ENCODE data around the gene COG8.
"Not testable (repeated sequence)": the region's sequence is repeated elsewhere in the genome, so short reads cannot be mapped to it uniquely, and the experiment has no call there.

The COG8 gene

DNA sequence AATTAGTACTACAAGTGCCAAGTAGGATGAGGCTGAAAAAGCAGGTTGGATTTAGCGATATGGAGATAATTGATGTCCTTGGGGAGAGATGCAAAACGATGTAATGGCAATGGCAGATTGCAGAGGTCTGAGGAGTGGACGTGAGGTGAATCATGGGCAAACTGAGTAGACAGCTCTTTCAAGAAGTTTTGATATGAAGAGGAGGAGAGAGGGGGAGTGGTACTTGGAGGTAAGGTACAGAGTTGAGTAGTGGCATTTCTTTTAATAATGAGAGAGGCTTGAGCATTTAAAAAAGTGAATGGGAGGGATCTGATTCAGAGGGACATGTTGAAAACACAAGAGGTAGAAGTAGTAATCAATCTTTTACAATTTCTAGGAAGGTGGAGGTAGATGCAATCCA, 46.0 kb downstream of the COG8 start:
- no peak for DNase-seq (ENCODE audit: insufficient read length, low spot score)
- FAIRE-seq, result no peak
- TF ChIP-seq, protein P1, sequence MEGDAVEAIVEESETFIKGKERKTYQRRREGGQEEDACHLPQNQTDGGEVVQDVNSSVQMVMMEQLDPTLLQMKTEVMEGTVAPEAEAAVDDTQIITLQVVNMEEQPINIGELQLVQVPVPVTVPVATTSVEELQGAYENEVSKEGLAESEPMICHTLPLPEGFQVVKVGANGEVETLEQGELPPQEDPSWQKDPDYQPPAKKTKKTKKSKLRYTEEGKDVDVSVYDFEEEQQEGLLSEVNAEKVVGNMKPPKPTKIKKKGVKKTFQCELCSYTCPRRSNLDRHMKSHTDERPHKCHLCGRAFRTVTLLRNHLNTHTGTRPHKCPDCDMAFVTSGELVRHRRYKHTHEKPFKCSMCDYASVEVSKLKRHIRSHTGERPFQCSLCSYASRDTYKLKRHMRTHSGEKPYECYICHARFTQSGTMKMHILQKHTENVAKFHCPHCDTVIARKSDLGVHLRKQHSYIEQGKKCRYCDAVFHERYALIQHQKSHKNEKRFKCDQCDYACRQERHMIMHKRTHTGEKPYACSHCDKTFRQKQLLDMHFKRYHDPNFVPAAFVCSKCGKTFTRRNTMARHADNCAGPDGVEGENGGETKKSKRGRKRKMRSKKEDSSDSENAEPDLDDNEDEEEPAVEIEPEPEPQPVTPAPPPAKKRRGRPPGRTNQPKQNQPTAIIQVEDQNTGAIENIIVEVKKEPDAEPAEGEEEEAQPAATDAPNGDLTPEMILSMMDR (IDR thresholded peaks at IDR 0.05; ENCODE audit: insufficient read depth, missing control alignments), result no peak

DNA sequence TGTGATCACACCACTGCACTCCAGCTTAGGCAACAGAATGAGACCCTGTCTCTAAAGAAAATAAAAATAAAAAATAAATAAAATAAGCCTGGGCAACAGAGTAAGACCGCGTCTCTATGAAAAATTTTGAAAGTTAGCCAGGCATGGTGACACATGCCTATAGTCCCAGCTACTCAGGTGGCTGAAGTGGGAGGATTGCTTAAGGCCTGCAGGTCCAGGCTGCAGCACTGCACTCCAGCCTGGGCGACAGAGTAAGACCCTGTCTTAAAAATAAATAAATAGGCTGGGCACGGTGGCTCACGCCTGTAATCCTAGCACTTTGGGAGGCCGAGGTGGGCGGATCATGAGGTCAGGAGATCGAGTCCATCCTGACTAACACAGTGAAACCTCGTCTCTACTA, 47.7 kb downstream of the COG8 start:
- DNase-seq (ENCODE audit: insufficient read length, low spot score); FAIRE-seq: not testable (repeated sequence)

DNA sequence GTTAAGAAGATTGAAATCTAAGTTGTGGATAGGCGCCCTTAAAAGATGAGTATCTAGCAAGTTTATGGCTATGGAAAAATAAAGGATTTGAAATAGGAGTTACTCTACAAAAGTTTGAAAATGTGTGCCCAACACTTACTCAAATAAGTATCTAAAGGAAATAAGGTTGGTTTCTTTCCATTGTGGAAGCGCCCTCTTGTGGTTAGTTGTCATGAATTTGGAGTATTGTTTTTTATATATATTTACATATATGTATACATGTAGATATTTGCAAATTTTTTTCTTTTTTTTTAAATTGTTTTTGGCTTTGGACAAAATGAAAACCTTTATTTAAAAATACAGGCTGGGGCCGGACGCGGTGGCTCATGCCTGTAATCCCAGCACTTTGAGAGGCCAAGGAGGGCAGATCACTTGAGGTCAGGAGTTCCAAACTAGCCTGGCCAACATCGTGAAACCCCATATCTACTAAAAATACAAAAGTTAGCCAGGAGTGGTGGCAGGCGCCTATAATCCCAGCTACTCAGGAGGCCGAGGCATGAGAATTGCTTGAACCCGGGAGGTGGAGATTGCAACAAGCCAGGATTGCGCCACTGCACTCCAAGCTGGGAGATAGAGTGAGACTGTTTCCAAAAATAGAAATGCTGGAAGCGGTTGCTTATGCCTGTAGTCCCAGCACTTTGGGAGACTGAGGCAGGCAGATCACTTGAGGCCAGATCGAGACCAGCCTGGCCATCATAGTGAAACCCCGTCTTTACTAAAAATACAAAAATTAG, 52.2 kb downstream of the COG8 start:
- DNase-seq (ENCODE audit: insufficient read length, low spot score) (no peak), FAIRE-seq (no peak)

DNA sequence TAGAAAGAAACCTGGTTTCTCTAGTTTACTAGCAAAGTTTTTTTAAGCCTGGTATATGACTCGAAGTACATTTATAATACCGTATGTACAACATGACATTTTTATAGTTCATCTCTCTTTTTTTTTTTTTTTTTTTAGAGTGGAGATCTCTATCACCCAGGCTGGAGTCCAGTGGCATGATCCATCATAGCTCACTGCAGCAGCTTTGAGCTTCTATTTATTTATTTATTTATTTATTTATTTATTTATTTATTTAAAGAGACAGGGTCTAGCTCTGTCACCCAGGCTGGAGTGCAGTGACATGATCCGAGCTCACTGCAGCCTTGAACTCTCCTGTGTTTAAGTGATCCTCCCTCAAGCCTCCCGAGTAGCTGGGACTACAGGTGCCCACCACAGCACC, 54.1 kb downstream of the COG8 start:
- FAIRE-seq (no peak), DNase-seq (ENCODE audit: insufficient read length, low spot score) (no peak)
- TF ChIP-seq, protein P1 (IDR thresholded peaks at IDR 0.05; ENCODE audit: insufficient read depth, missing control alignments), result no peak

More for the DNA sequence above, 52.2 kb downstream of the COG8 start:
- TF ChIP-seq, protein P1 (IDR thresholded peaks at IDR 0.05; ENCODE audit: insufficient read depth, missing control alignments), result peak; percentile 54

DNA sequence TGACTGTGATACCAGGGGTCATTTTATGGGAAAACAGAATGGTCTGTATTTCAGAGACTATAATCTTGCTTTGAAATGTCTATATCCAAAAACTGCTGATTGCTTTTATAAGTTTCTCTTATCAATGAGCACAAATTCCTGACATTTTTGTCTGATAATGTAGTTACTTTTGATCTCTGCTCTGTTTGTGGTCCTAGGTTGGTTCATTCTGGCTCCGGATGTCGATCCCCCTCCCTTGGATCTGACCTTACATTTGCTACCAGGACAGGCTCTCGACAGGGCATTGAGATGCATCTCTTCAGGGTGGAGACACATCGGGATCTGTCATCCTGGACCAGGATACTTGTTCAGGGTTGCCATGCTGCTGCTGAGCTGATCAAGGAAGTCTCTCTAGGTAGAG, 55.5 kb downstream of the COG8 start:
- TF ChIP-seq, protein P1 (IDR thresholded peaks at IDR 0.05; ENCODE audit: insufficient read depth, missing control alignments), result no peak
- FAIRE-seq, result no peak
- no peak for DNase-seq (ENCODE audit: insufficient read length, low spot score)

DNA sequence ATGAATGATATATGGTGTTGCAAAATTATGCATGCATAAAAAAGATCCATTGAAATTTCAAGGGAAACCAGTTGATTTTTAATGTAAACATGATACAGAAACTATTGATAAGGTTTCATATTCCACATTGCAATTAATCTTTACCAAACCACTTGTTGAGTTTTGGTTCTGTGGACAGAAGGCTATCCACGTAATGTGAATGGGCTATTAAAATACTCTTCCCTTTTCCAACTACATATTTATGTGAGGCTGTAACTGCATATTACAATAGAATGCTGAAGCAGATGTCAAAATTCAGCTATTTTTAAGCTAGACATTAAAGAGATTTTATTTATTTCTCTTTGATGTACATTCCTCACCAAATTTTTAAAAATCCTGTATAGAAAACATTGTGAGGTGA, 62.0 kb downstream of the COG8 start:
- TF ChIP-seq, protein P1 (IDR thresholded peaks at IDR 0.05; ENCODE audit: insufficient read depth, missing control alignments), result no peak
- FAIRE-seq (no peak), DNase-seq (ENCODE audit: insufficient read length, low spot score) (no peak)
